Omental fat pad (tissue), 4 donors: ENCODE results near the gene PHKA2. TPM values are rescaled to one million over a fixed set of nuclear protein-coding genes. Genes with fewer than 3 reads are reported as not detected.
"Not testable (repeated sequence)": the region's sequence is repeated elsewhere in the genome, so short reads cannot be mapped to it uniquely, and the experiment has no call there.

Experiments used
- ATAC-seq: fragments of 150-250 bp; one replicate; pipeline ENCODE4 v1.9.1; 2016; ENCODE audit warnings: mild to moderate bottlenecking, moderate library complexity; ENCODE audit not compliant: low FRiP score
- DNase-seq: peaks from one replicate; pipeline ENCODE4 v3.0.0-alpha.2; 2019; ENCODE audit warnings: low spot score
- total RNA-seq, 4 donors: library from RNA; depleted of rRNA; stranded (reverse); fragments of >200 nt; gene quantifications; one replicate each; pipeline ENCODE4 v1.1.0, GENCODE V29; 2016
- TF ChIP-seq, protein P1 (sequence below), 3 donors: fragments of 450-650 bp; IDR thresholded peaks; one replicate each; pipeline ENCODE4 v1.5.1; 2016 to 2017; ENCODE audit warnings: antibody characterized with exemption in 3 of 3, mild to moderate bottlenecking in 3 of 3, moderate library complexity in 2 of 3

The PHKA2 gene
- total RNA-seq, 4 donors from 2014 or later, result 18.4 to 30.6 (median 19.9) TPM

DNA sequence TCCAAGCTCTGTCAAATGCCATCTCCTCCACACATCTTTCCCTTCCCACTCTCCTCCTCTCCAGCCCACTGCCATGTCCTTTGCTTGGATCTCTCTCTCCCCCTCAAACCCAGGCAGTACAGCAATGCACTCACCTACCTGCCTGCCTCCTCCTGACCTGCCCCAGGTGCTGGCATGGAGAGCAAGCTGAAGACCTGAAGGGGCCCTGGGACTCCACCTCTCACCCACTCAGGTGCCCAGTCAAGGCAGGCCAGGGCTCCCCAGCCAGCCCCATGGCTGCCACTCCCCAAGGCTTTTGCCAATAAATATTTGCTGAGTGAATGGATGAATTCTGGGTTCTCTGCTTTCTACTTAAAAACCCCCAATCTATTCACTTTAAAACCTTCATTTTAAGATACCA lies 12.6 kb upstream of the PHKA2 start:
- ATAC-seq (no peak), DNase-seq (no peak)
- TF ChIP-seq, protein P1, sequence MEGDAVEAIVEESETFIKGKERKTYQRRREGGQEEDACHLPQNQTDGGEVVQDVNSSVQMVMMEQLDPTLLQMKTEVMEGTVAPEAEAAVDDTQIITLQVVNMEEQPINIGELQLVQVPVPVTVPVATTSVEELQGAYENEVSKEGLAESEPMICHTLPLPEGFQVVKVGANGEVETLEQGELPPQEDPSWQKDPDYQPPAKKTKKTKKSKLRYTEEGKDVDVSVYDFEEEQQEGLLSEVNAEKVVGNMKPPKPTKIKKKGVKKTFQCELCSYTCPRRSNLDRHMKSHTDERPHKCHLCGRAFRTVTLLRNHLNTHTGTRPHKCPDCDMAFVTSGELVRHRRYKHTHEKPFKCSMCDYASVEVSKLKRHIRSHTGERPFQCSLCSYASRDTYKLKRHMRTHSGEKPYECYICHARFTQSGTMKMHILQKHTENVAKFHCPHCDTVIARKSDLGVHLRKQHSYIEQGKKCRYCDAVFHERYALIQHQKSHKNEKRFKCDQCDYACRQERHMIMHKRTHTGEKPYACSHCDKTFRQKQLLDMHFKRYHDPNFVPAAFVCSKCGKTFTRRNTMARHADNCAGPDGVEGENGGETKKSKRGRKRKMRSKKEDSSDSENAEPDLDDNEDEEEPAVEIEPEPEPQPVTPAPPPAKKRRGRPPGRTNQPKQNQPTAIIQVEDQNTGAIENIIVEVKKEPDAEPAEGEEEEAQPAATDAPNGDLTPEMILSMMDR (IDR thresholded peaks at IDR 0.05), result no peak

DNA sequence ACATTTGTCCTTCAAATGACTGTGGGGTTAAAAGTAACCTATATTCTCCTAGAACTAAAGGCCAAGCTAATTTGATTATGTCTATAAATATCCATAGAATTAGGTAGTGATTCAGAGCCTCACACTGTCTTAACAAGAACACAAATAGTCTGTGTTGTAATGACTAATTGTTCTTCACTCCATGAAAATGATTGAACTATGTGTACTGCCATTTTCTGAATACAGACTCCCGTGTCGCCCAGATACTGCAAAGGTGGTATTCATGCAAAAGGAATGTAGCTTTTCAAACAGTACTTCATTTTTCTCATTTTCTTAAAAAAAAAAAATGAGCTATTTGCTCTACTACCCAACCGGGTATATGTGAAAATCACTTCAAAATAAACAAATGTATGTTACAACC lies 11.3 kb upstream of the PHKA2 start:
- ATAC-seq (no peak), DNase-seq (no peak)
- TF ChIP-seq, protein P1 (IDR thresholded peaks at IDR 0.05), result no peak

DNA sequence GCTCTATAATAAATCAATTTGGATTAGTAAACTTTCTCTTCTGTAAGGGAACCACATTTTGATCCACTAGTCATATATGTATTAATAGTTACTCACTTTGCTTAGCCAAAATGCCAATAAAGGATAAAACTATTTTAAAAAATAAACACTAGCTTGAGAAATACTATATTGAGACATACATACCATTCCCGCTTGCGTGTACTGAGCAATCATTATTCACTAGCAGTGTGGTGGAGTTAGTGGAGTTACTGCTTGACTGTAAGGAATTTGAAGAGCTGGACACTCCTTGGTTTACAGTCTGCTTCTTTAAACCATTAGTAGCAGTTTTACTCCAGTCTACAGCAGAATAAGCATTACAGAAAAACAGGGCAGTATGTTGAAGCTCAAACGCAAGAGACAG lies 10.8 kb upstream of the PHKA2 start:
- DNase-seq (no peak), ATAC-seq (no peak)
- TF ChIP-seq, protein P1 (IDR thresholded peaks at IDR 0.05), result no peak

DNA sequence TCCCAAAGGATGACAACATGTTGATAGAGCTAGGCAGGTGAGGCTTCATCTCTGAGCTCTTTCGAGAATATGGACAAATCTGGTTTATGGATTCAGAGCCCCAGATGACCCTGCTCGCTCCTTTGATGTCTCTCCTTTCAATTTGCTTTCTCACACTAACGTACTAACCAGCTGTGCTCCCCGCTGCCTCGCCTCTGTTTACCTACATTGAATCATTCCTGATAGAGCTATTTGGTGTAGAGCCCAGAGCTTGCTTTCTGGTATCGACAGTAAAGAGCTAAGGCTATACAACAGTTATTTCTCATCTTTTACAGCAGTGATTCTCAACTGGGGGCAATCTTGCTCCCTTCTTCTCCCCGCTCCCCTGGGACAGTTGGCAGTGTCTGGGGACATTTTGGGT lies 8.9 kb upstream of the PHKA2 start:
- ATAC-seq (no peak), DNase-seq (no peak)
- TF ChIP-seq, protein P1 (IDR thresholded peaks at IDR 0.05), result no peak

DNA sequence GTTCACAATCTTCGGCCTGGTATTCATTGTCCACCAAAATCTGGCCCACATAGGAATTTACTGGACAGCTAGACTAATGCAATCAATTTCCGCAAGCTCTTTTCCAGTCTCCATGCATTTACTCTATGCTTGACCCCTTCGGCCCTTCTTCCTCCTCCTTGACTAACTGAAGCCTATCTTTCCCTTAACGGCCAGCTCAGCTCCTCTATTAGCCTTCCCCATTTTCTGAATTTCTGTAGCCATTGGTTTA lies 1.2 kb upstream of the PHKA2 start:
- ATAC-seq (no peak), DNase-seq (no peak)
- TF ChIP-seq, protein P1 (IDR thresholded peaks at IDR 0.05), result no peak

DNA sequence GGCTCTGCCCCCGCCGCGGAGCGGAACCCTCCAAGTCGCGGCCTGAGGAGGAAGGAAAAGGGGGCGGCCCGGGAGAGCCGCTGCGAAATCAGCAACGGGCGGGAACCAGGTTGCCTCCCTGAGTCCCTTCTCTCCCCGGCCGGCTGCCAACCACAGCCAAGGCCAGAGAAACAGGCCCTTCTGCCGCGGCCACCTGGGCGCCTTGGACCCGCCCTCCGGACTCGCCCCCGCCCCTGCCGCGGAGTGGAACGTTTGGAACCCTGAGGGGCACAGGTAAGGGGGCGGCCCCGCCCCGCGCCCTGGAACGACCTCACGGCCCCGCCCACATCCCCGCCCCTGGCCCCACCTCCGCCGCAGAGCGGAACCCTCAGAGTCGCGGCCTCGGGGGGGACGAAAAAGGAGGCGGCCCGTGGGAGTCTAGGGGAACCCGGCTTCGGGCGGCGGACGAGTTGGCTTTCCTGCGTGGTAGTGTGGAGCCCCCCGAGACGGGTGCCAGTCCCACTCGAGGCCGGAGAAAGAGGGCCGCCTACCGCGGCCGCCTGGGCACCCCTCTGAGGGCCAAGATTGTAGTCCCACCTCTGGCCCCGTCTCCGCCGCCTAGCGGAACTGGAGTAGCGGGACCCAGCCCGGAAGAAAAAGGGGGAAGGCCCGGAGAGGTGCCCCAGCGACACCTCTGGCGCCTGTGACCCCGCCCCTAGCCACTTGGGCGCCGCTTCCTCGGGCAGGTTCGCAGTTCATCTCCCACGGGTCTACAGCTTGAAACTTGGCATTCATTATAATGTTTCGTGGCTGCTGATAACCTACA lies 669 bp upstream of the PHKA2 start:
- ATAC-seq (peak; percentile 95), DNase-seq (peak; percentile 36)
- TF ChIP-seq, protein P1 (IDR thresholded peaks at IDR 0.05), result no peak

DNA sequence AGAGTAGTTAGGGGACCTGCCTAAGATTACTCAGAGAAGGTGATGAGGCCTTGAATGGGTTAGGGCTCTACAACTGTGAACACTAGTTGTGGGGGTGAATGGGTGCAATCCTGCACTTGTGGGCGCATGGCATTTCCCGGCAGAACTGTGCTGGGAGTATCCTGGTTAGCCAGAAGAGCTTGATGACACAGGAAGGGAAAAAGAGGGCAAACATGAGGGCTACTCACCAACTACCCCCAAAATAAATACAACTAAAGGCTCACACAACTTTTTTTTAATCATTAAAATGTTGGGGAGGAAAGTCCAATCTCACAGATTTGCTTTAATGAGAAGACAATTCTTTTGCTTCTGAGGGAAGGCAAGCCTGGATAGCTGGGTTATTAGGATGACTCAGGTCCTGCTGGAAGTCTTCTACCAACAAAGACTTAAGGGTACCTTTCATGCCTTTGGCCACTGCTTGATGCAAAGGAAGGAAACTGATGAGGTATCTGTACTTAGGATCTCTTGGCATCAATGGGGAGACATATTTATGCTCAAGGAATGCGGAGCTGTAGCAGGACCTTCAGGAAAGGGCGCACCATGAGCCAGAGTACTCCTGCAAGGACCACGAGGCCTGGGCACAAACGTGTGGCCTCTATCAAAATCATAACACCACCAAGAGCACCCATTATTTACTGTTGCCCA lies 2.6 kb downstream of the PHKA2 start:
- ATAC-seq, result no peak
- DNase-seq, result no peak

DNA sequence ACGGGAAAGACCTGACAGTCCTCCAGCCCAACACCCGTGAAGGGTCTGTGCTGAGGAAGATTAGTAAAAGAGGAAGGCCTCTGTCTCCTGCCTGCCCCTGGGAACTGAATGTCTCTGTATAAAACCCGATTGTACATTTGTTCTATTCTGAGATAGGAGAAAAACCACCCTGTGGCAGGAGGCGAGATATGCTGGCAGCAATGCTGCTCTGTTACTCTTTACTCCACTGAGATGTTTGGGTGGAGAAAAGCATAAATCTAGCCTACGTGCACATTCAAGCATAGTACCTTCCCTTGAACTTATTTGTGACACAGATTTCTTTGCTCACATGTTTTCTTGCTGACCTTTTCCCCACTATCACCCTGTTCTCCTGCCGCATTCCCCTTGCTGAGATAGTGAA lies 3.7 kb downstream of the PHKA2 start:
- ATAC-seq, DNase-seq: not testable (repeated sequence)

More for the DNA sequence above, 2.6 kb downstream of the PHKA2 start:
- TF ChIP-seq, protein P1 (IDR thresholded peaks at IDR 0.05), result no peak
